WTC11 (cell line): ENCODE data around the gene PRPF31. TPM values are rescaled to one million over a fixed set of nuclear protein-coding genes. Genes with fewer than 3 reads are reported as not detected.

Experiments
- ATAC-seq: fragments of 200-7000 bp; cut with Tn5 transposase; 2 replicates; pipeline ENCODE4 v1.10.0; 2021; ENCODE audit warnings: mild to moderate bottlenecking, moderate library complexity
- CTCF ChIA-PET: fragments of 300-600 bp; sonication (Branson Sonifier 250); formaldehyde crosslinking; loops from one replicate; lab custom pipeline; 2021; ENCODE audit warnings: antibody characterized with exemption; lab: Charles Lee
- POLR2A ChIA-PET: fragments of 350-600 bp; sonication (Branson Sonifier 250); formaldehyde crosslinking; loops from one replicate; lab custom pipeline; 2021; ENCODE audit warnings: antibody characterized with exemption; lab: Charles Lee
- DNase-seq: peaks from one replicate; pipeline ENCODE4 v3.0.0; 2021; ENCODE audit warnings: low spot score
- H3K27ac Mint-ChIP-seq: 2 replicates; pipeline ENCODE4 v1.8.0; 2021; ENCODE audit warnings: mixed read lengths
- H3K27me3 Mint-ChIP-seq: 2 replicates; pipeline ENCODE4 v1.8.0; 2021; ENCODE audit warnings: low read depth, mild to moderate bottlenecking, moderate library complexity, mixed read lengths
- H3K36me3 Mint-ChIP-seq: 2 replicates; pipeline ENCODE4 v1.8.0; 2021; ENCODE audit warnings: mixed read lengths
- H3K4me1 Mint-ChIP-seq: 2 replicates; pipeline ENCODE4 v1.8.0; 2022; ENCODE audit warnings: mixed read lengths
- H3K4me3 Mint-ChIP-seq: 2 replicates; pipeline ENCODE4 v1.8.0; 2021; ENCODE audit warnings: mild to moderate bottlenecking, moderate library complexity, mixed read lengths
- H3K9me3 Mint-ChIP-seq: 2 replicates; pipeline ENCODE4 v1.8.0; 2021; ENCODE audit warnings: mixed read lengths
- AFF4 ChIP-seq: sonication (generic); formaldehyde crosslinking; IDR thresholded peaks from 2 replicates; pipeline ENCODE4 v1.8.1; 2023; ENCODE audit warnings: mild to moderate bottlenecking, missing genetic modification reagents, borderline replicate concordance
- CBFB ChIP-seq: sonication (generic); formaldehyde crosslinking; IDR thresholded peaks from 2 replicates; pipeline ENCODE4 v1.8.1; 2022; ENCODE audit warnings: mild to moderate bottlenecking, low read depth, missing genetic modification reagents
- CREM ChIP-seq: sonication (generic); formaldehyde crosslinking; IDR thresholded peaks from 2 replicates; pipeline ENCODE4 v1.8.1; 2022; ENCODE audit warnings: mild to moderate bottlenecking, missing genetic modification reagents, moderate library complexity
- ELF4 ChIP-seq: sonication (generic); formaldehyde crosslinking; IDR thresholded peaks from 2 replicates; pipeline ENCODE4 v1.8.1; 2022; ENCODE audit warnings: low read depth, mild to moderate bottlenecking, moderate library complexity, missing genetic modification reagents
- FOXJ3 ChIP-seq: sonication (generic); formaldehyde crosslinking; IDR thresholded peaks from 2 replicates; pipeline ENCODE4 v1.9.0; 2021; ENCODE audit warnings: missing genetic modification reagents, mild to moderate bottlenecking, borderline replicate concordance
- FOXP4 ChIP-seq: sonication (generic); formaldehyde crosslinking; IDR thresholded peaks from 2 replicates; pipeline ENCODE4 v1.8.0; 2022; ENCODE audit warnings: mild to moderate bottlenecking, missing genetic modification reagents
- GTF2I ChIP-seq: fragments of 250-450 bp; sonication (Bioruptor Pico); conservative IDR thresholded peaks from 2 replicates; pipeline ENCODE4 v1.4.0; 2021; ENCODE audit warnings: mild to moderate bottlenecking
- MAX ChIP-seq: sonication (generic); formaldehyde crosslinking; IDR thresholded peaks from 2 replicates; pipeline ENCODE4 v1.8.0; 2022; ENCODE audit warnings: mild to moderate bottlenecking, missing genetic modification reagents
- NFATC4 ChIP-seq: fragments of 250-450 bp; sonication (Bioruptor Pico); IDR thresholded peaks from 2 replicates; pipeline ENCODE4 v1.9.0; 2021; ENCODE audit warnings: mild to moderate bottlenecking
- NR1H2 ChIP-seq: sonication (generic); formaldehyde crosslinking; IDR thresholded peaks from 2 replicates; pipeline ENCODE4 v1.9.0; 2021; ENCODE audit warnings: mild to moderate bottlenecking, moderate library complexity, missing genetic modification reagents
- NR3C1 ChIP-seq: sonication (generic); formaldehyde crosslinking; conservative IDR thresholded peaks from 2 replicates; pipeline ENCODE4 v1.8.1; 2023; ENCODE audit warnings: low read depth, mild to moderate bottlenecking, missing genetic modification reagents
- PREB ChIP-seq: sonication (generic); formaldehyde crosslinking; IDR thresholded peaks from 2 replicates; pipeline ENCODE4 v1.8.1; 2022; ENCODE audit warnings: mild to moderate bottlenecking, missing genetic modification reagents, moderate library complexity, borderline replicate concordance
- PRRX2 ChIP-seq: fragments of 250-450 bp; sonication (Bioruptor Pico); IDR thresholded peaks from 2 replicates; pipeline ENCODE4 v1.8.0; 2021; ENCODE audit warnings: mild to moderate bottlenecking
- SMAD3 ChIP-seq: sonication (generic); formaldehyde crosslinking; IDR thresholded peaks from 2 replicates; pipeline ENCODE4 v1.8.0; 2022; ENCODE audit warnings: missing genetic modification reagents, mild to moderate bottlenecking, borderline replicate concordance
- STAT6 ChIP-seq: sonication (generic); formaldehyde crosslinking; conservative IDR thresholded peaks from 2 replicates; pipeline ENCODE4 v1.8.1; 2023; ENCODE audit warnings: mild to moderate bottlenecking, low read depth, missing genetic modification reagents, moderate library complexity
- TEAD4 ChIP-seq: sonication (generic); formaldehyde crosslinking; IDR thresholded peaks from 2 replicates; pipeline ENCODE4 v1.8.0; 2022; ENCODE audit warnings: mild to moderate bottlenecking, missing genetic modification reagents
- ZBTB21 ChIP-seq: sonication (generic); formaldehyde crosslinking; IDR thresholded peaks from 2 replicates; pipeline ENCODE4 v1.8.1; 2023; ENCODE audit warnings: mild to moderate bottlenecking, missing genetic modification reagents, borderline replicate concordance
- ZNF219 ChIP-seq: sonication (generic); formaldehyde crosslinking; IDR thresholded peaks from 2 replicates; pipeline ENCODE4 v1.8.0; 2023; ENCODE audit warnings: missing genetic modification reagents, mild to moderate bottlenecking, borderline replicate concordance
- total RNA-seq: library from RNA; stranded (reverse); gene quantifications from 3 replicates; pipeline ENCODE4 v1.2.3, GENCODE V29; 2021

Gene PRPF31
- total RNA-seq, 1 experiment from 2014 or later: 92.8 TPM

- DNase-seq (no peak), ATAC-seq (no peak)
- POLR2A ChIA-PET: interaction anchor here (0.5 kb wide), 1 partner anchor 18 kb away, joined by 3 read pairs; no protein-coding TSS in a partner anchor
- H3K9me3 Mint-ChIP-seq: no peaks in the 10 kb centered on the region
- CTCF ChIA-PET: no interaction called here
- no peak overlapping the region for H3K4me3 Mint-ChIP-seq
- peaks cover 3% of the 10 kb centered on the region for H3K4me1 Mint-ChIP-seq
- TF ChIP-seq NR1H2: no peak
- TF ChIP-seq, all 79 proteins: peak for 0
- Mint-ChIP-seq H3K27ac (no peak overlapping the region), H3K36me3 (peaks cover 48% of the 10 kb centered on the region), H3K27me3 (no peaks in the 10 kb centered on the region)
These were observed 8.8 kb upstream of the PRPF31 start for GRCh38 chr19:54106716-54107115.

- H3K4me1 Mint-ChIP-seq: no peaks in the 10 kb centered on the region
- ATAC-seq: peak; percentile 36
- H3K27me3 Mint-ChIP-seq: no peaks in the 10 kb centered on the region
These were observed 7.6 kb upstream of the PRPF31 start for GRCh38 chr19:54107876-54108490.

More at GRCh38 chr19:54107876-54108490, 7.6 kb upstream of the PRPF31 start:
- CTCF ChIA-PET: no interaction called here
- H3K27ac Mint-ChIP-seq: 0 out of 2 replicates have a peak overlapping the region, but pooled peaks have one; percentile 39
- peaks cover 54% of the 10 kb centered on the region for H3K36me3 Mint-ChIP-seq
- no peak for DNase-seq
- POLR2A ChIA-PET: no interaction called here
- no peak overlapping the region for H3K4me3 Mint-ChIP-seq
- TF ChIP-seq NR3C1 (CRISPR knock-in tag) (no peak), PRRX2 (CRISPR knock-in tag) (no peak), NFATC4 (no peak), ELF4 (no peak), MAX (CRISPR knock-in tag) (no peak), ZNF219 (no peak), NR1H2 (no peak), STAT6 (CRISPR knock-in tag) (no peak), FOXP4 (no peak), FOXJ3 (CRISPR knock-in tag) (no peak), AFF4 (CRISPR knock-in tag) (no peak), TEAD4 (CRISPR knock-in tag) (no peak), PREB (CRISPR knock-in tag) (no peak), GTF2I (CRISPR knock-in tag) (no peak), SMAD3 (CRISPR knock-in tag) (no peak), CBFB (no peak), ZBTB21 (CRISPR knock-in tag) (no peak), CREM (CRISPR knock-in tag) (no peak)
- TF ChIP-seq, all 79 proteins: peak for 0
- H3K9me3 Mint-ChIP-seq: no peaks in the 10 kb centered on the region
